Measurements from ENCODE around the gene MIXL1.

MIXL1 gene

GRCh38 chr1:226186124-226187018 lies 37.1 kb upstream of the MIXL1 start, which contains the start of gene ACBD3 (continued):
- TF ChIP-seq HIC1 (tag by site-specific recombination; IDR thresholded peaks at IDR 0.05) (peak; percentile 93), ZEB2 (tag by site-specific recombination; IDR thresholded peaks at IDR 0.05) (peak; percentile 100), ZNF585B (tag by site-specific recombination; IDR thresholded peaks at IDR 0.05) (no peak), HOXC10 (CRISPR knock-in tag; IDR thresholded peaks at IDR 0.05) (no peak), TRIM28 (IDR thresholded peaks at IDR 0.05; ENCODE audit: borderline replicate concordance, low read length) (peak; percentile 46; the same call in 1 of the 2 replicates), KLF17 (tag by site-specific recombination; IDR thresholded peaks at IDR 0.05) (peak; percentile 92), ZNF449 (tag by site-specific recombination; IDR thresholded peaks at IDR 0.05) (0 out of 2 replicates have a peak, but pooled peaks have one; percentile 40), HOXA7 (CRISPR knock-in tag; IDR thresholded peaks at IDR 0.05; ENCODE audit: borderline replicate concordance) (no peak), BCL11B (tag by site-specific recombination; IDR thresholded peaks at IDR 0.05; ENCODE audit: low read depth) (peak; percentile 98), ZNF501 (tag by site-specific recombination; IDR thresholded peaks at IDR 0.05) (peak; percentile 90), ZNF324 (tag by site-specific recombination; IDR thresholded peaks at IDR 0.05) (peak; percentile 97), ZNF548 (tag by site-specific recombination; IDR thresholded peaks at IDR 0.05) (no peak), ZSCAN4 (tag by site-specific recombination; IDR thresholded peaks at IDR 0.05) (peak; percentile 24; the same call in 1 of the 2 replicates), ZNF398 (tag by site-specific recombination; IDR thresholded peaks at IDR 0.05) (peak; percentile 76), ZSCAN5A (tag by site-specific recombination; IDR thresholded peaks at IDR 0.05) (peak; percentile 71; the same call in 1 of the 2 replicates), WT1 (tag by site-specific recombination; IDR thresholded peaks at IDR 0.05) (peak; percentile 87), INSM2 (tag by site-specific recombination; IDR thresholded peaks at IDR 0.05) (no peak; the same call in 1 of the 2 replicates), ZNF623 (tag by site-specific recombination; IDR thresholded peaks at IDR 0.05) (0 out of 2 replicates have a peak, but pooled peaks have one; percentile 26), ZBTB11 (tag by site-specific recombination; conservative IDR thresholded peaks at IDR 0.05; ENCODE audit: low read depth) (peak; percentile 96), ZNF2 (tag by site-specific recombination; IDR thresholded peaks at IDR 0.05) (peak; percentile 96), ZNF830 (tag by site-specific recombination; IDR thresholded peaks at IDR 0.05; ENCODE audit: low read depth) (no peak), ZNF514 (tag by site-specific recombination; IDR thresholded peaks at IDR 0.05) (no peak), GLI4 (tag by site-specific recombination; IDR thresholded peaks at IDR 0.05) (0 out of 2 replicates have a peak, but pooled peaks have one; percentile 64)
